OCI-LY3 (cell line): ENCODE data around the gene TRNT1.
A peak's percentile ranks its signal among the peaks of the same experiment; 100 is the strongest.

Experiments
- H2AFZ ChIP-seq: fragments of 200-600, 300-600 bp; shearing (Covaris generic); 2 replicates; pipeline ENCODE4 v1.6.0; 2014; ENCODE audit warnings: antibody characterized with exemption, low read depth, low read length
- H3K27ac ChIP-seq: fragments of 200-600, 300-600 bp; sonication (generic); 2 replicates; pipeline ENCODE4 v1.5.1; 2014; ENCODE audit warnings: mild to moderate bottlenecking, low read length, moderate library complexity, mixed read lengths
- H3K27me3 ChIP-seq: fragments of 200-600, 300-600 bp; sonication (generic); 2 replicates; pipeline ENCODE4 v1.6.1; 2014; ENCODE audit warnings: low read depth, low read length, mixed read lengths
- H3K36me3 ChIP-seq: fragments of 200-600, 300-600 bp; sonication (generic); replicated peaks from 2 replicates; pipeline ENCODE3; 2014; ENCODE audit warnings: low read depth, low read length, mixed read lengths
- H3K4me1 ChIP-seq: fragments of 300-600, 200-600 bp; sonication (generic); 2 replicates; pipeline ENCODE4 v1.6.1; 2014; ENCODE audit warnings: low read length, mixed read lengths
- H3K4me2 ChIP-seq: fragments of 200-600, 300-600 bp; sonication (generic); 2 replicates; pipeline ENCODE4 v1.6.1; 2014; ENCODE audit warnings: low read length, mixed read lengths
- H3K4me3 ChIP-seq: fragments of 300-600, 200-600 bp; sonication (generic); 2 replicates; pipeline ENCODE4 v1.5.1; 2014; ENCODE audit warnings: antibody characterized with exemption, mild to moderate bottlenecking, low read length, moderate library complexity
- H3K79me2 ChIP-seq: fragments of 300-600, 200-600 bp; shearing (Covaris generic); 2 replicates; pipeline ENCODE4 v1.6.1; 2014; ENCODE audit warnings: mild to moderate bottlenecking, low read length, mixed read lengths
- H3K9ac ChIP-seq: fragments of 300-600, 200-600 bp; shearing (Covaris generic); 2 replicates; pipeline ENCODE4 v1.6.0; 2014; ENCODE audit warnings: mild to moderate bottlenecking, low read length, moderate library complexity
- H3K9me3 ChIP-seq: fragments of 200-600, 300-600 bp; shearing (Covaris generic); 2 replicates; pipeline ENCODE4 v1.6.1; 2014; ENCODE audit warnings: low read length, mixed read lengths; ENCODE audit not compliant: insufficient read depth
- H4K20me1 ChIP-seq: fragments of 200-600, 300-600 bp; sonication (generic); 2 replicates; pipeline ENCODE4 v1.6.1; 2016; ENCODE audit warnings: low read length, mixed read lengths; ENCODE audit not compliant: insufficient read depth
- EZH2phosphoT487 ChIP-seq: fragments of 200-600 bp; shearing (Covaris generic); IDR thresholded peaks from 2 replicates; pipeline ENCODE4 v1.6.1; 2018; ENCODE audit warnings: antibody characterized with exemption, mixed run types, low read depth
- TF ChIP-seq, protein P1 (sequence below): fragments of 200-600, 300-600 bp; sonication (generic); IDR thresholded peaks from 2 replicates; pipeline ENCODE4 v1.5.1; 2014; ENCODE audit warnings: antibody characterized with exemption, low read length, low read depth

TRNT1 gene

DNA sequence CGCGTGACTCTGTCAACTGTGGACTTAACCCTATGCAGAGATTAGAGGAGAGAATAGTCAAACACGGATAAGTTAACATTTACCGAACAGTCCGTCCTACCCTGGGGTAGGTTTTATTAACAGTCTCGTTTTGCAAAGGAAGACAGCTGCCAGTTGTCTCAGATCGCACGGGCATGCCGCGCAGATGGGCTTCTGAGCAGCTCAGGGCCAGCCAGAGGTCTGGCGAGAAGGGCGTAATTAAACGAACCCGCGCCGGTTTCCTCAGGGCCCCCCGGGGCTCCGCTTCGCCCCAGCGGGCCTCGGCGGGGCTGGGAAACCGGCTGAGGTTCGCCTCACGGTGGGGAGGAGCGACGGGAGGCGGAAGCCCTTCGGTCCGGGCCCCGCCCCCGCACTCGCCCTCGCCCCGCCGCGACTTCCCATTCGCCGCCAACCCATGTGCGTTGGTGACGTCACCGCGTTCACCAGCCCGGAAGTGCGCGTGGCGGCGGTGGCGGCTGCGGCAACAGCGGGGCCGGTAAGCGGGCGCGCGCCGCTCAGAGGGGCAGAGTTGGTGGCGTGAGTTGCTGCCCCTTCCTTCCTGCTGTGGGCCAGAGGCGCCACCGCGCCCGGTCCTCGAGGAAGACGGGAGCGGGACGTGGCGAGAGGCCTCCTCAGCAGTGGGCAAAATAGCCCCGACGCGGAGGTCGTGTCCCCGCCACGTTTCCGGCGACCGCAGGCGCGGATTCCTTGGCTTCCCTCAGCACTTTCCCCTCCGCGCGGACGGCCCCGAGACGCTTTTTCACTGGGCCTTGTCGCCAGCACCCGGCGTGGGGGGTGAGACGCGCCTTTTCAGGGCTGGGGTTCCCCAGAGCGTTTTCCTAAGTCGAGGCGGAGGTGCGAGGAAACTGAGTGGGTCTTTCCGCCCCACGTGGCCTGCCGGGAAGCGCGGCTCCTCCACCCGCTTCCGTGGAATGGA lies at the start of gene TRNT1:
Gene TRNT1, plus strand, starts transcription at position 464 of the 955 bp plus-strand sequence. CDS start 2,101 bp downstream, outside the sequence.
- Histone ChIP-seq H3K9me3 (no peaks in the 10 kb centered on the region), H3K9ac (peak within 1 kb of the TSS; percentile 98), H3K4me2 (peak within 1 kb of the TSS; percentile 90), H3K27me3 (no peaks in the 10 kb centered on the region), H3K4me1 (peaks cover 23% of the 10 kb centered on the region), H2AFZ (peak within 1 kb of the TSS; percentile 87), H4K20me1 (no peaks in the 10 kb centered on the region), H3K36me3 (peaks cover 33% of the 10 kb centered on the region), H3K27ac (peak within 1 kb of the TSS; percentile 87), H3K4me3 (peak within 1 kb of the TSS; percentile 93), H3K79me2 (peaks cover 44% of the 10 kb centered on the region)
- TF ChIP-seq EZH2phosphoT487: no peak
- TF ChIP-seq, protein P1, sequence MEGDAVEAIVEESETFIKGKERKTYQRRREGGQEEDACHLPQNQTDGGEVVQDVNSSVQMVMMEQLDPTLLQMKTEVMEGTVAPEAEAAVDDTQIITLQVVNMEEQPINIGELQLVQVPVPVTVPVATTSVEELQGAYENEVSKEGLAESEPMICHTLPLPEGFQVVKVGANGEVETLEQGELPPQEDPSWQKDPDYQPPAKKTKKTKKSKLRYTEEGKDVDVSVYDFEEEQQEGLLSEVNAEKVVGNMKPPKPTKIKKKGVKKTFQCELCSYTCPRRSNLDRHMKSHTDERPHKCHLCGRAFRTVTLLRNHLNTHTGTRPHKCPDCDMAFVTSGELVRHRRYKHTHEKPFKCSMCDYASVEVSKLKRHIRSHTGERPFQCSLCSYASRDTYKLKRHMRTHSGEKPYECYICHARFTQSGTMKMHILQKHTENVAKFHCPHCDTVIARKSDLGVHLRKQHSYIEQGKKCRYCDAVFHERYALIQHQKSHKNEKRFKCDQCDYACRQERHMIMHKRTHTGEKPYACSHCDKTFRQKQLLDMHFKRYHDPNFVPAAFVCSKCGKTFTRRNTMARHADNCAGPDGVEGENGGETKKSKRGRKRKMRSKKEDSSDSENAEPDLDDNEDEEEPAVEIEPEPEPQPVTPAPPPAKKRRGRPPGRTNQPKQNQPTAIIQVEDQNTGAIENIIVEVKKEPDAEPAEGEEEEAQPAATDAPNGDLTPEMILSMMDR: no peak

DNA sequence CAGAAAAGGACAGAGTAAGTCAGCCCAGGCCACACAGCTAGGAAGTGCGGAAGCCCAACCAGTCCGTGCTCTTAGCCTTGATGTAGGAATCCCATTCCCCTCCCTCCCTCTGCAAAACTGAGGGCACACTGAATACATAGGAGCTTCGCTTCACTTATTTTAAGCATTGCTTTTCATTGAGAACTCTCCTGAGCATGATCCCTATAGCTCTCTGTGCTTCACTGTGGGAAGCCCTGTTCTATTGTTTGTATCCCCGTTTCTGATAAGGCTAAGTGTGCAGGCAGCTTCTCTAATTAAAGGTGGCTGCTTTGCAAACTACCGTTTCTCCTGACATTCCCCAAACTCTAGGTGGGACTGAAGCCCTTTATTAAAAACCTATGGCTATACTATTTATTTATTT lies 46.4 kb upstream of the TRNT1 start:
- H3K4me2 ChIP-seq: no peak overlapping the region
- H3K79me2 ChIP-seq: no peaks in the 10 kb centered on the region
- H3K36me3 ChIP-seq: no peaks in the 10 kb centered on the region
- H3K4me1 ChIP-seq: peaks cover 53% of the 10 kb centered on the region
- peak overlapping the region; percentile 55; the same call in 1 of the 2 replicates for H3K9ac ChIP-seq
- H3K27ac ChIP-seq: no peak overlapping the region
- TF ChIP-seq EZH2phosphoT487: no peak
- TF ChIP-seq, protein P1: no peak
- H2AFZ ChIP-seq: no peak overlapping the region
- H3K4me3 ChIP-seq: no peak overlapping the region
- no peaks in the 10 kb centered on the region for H3K9me3 ChIP-seq
- H3K27me3 ChIP-seq: no peaks in the 10 kb centered on the region; the same call in 1 of the 2 replicates
- no peaks in the 10 kb centered on the region for H4K20me1 ChIP-seq

DNA sequence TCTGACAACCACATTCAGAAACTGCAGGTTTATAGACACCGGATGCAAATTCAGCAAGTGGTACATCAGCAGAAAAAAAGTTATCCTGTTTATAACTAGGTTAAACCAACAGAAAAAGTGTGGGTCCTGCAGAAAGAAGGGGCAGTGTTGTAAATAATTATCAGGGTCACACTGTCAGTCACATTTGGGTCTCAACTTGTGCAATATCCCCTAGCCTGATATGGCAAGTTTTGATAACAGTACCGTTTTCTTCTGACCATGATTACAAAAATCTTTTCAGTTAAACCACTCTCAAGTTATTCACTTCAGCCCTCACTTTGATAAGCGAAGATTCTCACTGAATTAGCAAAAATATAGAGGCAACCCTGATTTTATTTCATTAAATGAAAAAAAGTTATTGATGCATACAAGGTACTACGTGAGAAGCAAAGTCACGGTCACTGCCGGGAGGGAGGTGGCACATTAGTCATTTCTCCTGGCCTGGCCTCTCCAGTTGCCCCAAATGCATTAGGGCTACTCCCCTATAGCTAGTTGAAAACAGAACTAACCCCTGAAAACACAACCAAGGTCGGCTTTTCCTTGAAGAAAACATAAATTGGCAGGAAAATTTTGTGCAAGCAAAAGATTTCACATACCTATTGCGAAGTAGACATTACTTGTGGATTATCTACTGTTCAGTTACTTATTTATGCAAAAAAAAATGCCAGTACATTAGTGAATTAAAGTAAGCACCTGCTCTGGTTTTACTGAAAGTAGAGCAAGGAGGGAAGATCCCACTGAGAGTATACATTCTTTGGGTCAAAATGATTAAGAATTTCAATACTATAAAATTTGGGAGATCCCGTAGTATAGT lies 45.1 kb upstream of the TRNT1 start:
- Histone ChIP-seq H3K27me3 (no peaks in the 10 kb centered on the region; the same call in 1 of the 2 replicates), H3K4me3 (peak overlapping the region; percentile 58), H3K27ac (peak overlapping the region; percentile 88), H3K9ac (peak overlapping the region; percentile 55), H3K4me1 (peaks cover 64% of the 10 kb centered on the region), H3K9me3 (no peaks in the 10 kb centered on the region), H3K36me3 (no peaks in the 10 kb centered on the region), H3K79me2 (no peaks in the 10 kb centered on the region), H2AFZ (peak overlapping the region; percentile 2; the same call in 1 of the 2 replicates), H3K4me2 (peak overlapping the region; percentile 74), H4K20me1 (no peaks in the 10 kb centered on the region)
- TF ChIP-seq EZH2phosphoT487: no peak
- TF ChIP-seq, protein P1: no peak
